Stimulated activated CD4-positive, alpha-beta T cell treated with anti-CD3 and anti-CD28 coated beads, TNF-alpha, amount 100 ng/mL, for 4 hours (primary cell): ENCODE measurements around the gene AMOTL2.

ENCODE experiments used
- DNase-seq, 3 experiments: peaks; one replicate each; pipeline ENCODE4 v3.0.0-alpha.2; 2020; ENCODE audit warnings: low read depth in 3 of 3

The AMOTL2 gene

DNA sequence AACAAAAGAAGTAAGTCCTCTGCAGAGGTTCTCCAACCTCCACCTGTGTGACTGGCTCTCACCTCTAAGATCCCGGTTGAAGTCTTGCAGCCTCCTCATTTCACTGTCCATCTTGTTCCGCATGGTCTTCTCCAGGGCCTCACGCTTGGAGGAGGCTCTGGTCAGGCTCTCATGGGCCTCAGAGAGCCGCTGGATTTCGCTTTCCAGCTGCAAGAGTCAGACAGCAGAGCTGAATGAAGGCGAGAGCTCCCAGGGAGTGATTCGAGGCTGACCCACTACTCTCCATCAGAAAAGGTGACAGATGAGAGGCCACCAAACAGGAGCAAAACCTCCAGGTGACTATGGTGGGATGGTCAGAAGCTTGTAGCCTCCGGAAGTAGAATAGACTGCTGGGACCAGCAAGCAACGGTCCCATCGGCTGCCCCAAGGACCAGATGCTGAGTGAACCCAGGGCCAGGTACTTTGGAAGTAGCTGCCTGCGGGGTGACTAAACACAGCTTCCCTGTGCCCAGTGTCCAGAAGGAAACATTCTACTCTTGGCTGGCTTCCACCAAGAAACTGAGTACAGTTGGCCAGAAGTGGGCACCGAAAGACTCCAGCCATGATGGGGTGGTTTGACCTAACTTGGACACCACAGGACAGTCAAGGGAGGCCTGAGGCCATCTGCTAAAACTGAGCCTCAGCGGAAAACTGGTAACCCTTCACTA lies 7.9 kb downstream of the AMOTL2 start:
- DNase-seq, result no peak

DNA sequence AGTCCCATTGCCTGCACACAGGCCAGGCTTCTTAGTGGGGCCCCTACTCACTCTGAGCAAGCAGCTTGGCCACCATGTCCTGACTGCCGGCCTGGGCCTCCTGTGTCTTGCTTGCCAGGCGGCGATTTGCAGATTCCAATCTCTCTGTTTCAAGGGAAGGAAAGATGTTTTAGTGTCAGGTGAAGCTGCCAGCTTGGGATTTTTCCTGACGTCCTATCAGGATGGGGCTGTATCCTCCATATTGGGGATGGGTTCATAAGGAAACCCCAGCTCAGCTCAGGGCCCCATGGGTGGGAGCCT lies 8.5 kb downstream of the AMOTL2 start:
- DNase-seq, result no peak

DNA sequence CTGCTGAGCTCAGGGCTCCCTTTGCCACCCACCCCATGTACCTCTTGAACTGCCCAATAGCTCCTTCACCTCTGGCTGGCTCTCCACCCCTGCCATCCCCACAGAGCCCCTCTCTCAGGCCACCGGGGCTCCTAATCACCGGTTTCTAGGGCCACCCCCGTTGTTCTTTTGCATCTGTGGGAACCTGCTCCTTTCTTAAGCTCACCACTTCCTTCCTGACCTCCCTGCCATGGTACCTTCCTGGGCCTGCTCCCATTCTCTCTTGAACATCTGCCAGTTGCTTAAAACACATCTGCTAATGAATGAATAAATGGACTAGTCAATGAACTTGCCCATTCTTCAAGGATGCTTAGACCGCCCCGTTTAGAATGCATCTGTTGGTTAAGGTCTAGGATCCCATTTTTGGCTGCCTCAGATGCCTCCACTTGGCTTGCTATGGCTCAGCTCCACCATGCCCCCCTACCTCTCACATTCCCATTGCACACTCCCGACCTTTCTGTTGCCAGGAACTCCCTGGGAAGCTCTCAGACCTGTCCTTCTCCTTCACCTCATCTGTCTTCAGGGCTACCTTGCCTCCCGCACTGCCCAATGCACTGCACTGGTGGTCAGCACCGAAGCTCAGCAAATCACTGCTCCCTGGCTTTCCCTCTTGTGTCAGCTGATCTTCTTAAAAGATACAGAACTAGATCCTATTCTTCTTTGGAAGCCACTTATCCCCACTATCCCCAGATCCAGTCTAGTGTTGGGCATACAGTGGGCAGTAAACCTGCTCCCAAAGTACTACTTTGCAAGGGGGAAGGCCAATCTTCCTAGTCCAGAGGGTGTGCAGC lies 9.1 kb downstream of the AMOTL2 start:
- DNase-seq, result no peak

DNA sequence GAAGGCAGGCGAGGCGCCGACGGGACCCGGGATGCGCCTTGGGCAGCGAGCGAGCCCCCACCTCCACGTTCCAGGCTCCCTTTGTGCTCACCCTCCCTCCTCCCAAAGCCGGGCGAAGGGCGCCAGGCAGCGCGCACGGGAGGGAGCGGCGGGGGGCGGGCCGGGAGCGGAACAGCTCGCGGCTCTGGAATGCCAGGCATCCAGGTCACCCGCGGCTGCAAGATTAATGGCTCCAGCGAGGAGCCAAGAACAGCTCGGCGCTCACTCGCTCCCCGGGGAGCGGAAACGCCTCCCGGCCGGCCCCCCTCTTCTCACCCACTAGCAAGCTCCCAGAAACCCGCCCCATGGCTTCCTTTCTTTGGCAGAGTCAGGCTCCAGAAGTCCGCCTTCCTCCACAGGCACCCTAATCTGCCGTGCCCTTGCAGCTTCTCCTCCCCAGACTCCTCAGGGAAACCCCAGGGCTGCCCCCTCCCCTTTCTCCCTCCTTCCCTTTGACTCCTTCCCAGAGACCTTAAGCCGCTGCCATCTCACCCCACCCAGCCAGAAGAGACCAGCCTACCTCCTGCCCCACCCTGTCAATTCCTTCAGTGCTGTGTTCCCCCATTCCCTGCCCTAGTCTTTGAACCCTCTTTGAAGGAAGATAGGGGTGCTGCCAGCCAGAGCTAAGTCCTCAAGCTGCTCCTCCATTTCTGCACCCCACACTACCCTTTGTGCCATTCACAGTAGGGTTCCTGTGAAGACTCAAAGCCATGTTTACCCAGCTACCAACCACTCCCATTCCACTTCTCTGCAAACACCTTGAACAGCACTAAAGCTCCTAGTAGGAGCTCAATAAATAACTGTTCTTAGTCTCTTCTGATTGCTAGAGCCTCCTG lies 9.9 kb downstream of the AMOTL2 start:
- no peak for DNase-seq

DNA sequence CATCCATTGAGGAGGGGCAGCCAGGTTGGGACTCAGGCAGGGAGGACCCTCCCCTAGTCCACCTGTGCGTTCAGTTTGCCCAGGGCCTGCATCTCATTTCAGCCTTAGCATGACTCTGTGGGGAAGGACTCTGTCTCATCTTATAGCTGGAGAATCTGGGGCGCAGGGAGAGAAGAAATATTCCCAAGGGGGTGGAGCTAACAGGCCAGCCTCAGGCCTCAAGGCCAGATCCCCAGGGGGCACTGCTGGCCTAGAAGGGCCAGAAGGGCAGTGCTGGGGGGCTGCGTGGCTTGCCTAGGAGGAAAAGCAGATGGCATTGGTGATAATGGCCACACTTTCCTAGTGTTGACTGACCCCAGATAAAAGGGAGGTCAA lies 10.9 kb downstream of the AMOTL2 start:
- no peak for DNase-seq

DNA sequence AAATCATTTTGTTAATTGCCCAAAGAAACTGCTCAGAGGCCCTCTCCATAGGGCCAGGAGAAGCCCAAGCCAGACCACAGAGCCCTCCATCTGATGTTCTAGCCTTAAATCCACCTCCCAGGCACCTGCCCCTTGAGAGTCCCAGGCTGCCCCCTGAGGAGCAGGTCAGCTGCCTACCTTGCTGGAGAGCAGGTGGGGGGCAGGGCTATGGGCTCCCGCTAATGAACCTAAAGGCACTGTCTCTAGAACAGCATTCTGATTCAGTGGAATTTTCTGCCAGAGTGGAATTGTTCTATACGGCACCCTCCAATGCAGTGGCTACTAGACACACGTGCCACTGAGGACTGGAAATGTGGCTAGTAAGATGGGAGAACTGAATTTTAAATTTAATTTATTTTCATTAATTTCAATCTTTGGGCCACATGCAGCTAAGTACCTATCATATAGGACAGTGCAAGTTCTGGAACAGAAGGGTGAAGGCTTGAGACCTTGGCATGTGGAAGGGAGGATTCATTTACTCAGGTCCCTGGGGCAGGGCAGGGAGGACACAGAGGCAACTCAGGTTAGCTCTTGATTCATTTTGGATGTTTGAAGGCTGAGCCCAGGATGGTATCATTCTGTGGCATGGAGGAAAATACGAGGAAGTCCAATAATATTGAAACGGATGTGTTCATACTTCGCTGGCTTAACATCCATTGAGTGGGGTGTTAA lies 11.4 kb downstream of the AMOTL2 start:
- no peak for DNase-seq

DNA sequence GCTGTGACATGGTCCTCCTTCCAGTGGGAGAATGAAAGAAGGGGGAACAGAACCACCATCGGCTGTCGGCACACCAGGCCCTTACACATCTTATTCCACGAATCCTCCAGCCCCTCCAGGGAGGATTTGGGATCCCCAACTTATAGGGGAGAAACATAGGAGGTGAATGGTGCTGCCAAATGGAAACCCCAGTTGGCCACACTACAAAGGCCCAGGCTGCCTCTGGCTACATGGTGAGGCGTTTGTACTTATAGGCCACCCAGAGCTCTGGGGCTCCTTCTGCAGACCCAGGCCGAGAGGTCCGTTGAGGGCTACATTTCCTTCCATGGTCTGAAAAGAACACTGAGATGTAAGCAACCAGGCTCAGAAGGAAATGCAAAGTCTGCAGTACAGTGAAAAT lies 12.0 kb downstream of the AMOTL2 start:
- DNase-seq, result no peak

DNA sequence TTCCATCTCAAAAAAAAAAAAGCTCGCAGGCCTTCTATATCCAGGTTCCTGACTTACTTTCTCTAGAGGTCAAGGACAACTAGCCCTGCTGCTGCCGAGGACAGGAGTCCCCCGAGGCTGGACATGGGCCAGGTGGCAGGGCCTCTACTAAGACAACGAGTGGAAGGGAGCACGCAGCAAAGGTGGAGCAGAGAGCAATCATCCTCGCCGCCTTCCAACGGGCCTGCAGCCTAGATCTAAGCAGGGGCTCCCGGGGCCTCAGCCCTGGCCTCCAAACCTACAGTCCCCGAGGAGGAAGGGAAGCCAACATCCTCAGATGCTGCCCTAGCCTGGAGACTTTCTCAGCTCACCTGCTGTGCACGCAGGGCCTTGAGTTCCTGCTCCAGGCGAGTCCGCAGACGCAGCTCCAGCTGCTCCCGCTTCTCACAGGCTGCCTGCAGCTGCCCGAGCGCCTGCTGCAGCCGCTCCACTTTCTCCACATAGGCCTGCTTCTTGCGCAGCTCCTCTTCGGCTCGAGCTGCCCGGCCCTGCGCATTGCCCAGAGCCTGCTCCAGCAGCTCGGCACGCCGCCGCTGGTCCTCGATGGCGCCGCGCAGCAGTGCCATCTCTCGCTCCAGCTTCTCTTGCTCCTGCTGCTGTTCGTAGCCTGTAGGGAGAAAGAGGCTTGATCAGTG lies 12.9 kb downstream of the AMOTL2 start:
- no peak for DNase-seq

DNA sequence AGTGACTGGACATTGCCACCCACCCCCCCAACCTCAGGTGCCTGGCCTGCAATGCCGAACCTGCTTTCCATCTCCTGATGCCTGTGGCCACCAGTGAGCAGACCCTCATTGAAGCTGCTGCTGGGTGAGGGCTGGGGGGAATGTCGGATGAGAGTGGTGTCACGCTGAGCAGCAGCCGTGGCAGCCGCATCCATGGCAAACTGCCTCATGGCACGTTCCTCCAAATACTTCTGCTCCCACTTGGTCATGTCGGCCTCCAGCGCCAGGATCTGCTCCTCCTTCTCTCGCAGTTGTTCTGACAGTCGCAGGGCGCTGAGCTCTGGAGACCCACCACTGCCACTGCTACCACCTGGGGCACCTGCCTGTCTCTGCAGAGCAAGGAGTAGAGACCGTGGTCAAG lies 14.2 kb downstream of the AMOTL2 start:
- no peak for DNase-seq

DNA sequence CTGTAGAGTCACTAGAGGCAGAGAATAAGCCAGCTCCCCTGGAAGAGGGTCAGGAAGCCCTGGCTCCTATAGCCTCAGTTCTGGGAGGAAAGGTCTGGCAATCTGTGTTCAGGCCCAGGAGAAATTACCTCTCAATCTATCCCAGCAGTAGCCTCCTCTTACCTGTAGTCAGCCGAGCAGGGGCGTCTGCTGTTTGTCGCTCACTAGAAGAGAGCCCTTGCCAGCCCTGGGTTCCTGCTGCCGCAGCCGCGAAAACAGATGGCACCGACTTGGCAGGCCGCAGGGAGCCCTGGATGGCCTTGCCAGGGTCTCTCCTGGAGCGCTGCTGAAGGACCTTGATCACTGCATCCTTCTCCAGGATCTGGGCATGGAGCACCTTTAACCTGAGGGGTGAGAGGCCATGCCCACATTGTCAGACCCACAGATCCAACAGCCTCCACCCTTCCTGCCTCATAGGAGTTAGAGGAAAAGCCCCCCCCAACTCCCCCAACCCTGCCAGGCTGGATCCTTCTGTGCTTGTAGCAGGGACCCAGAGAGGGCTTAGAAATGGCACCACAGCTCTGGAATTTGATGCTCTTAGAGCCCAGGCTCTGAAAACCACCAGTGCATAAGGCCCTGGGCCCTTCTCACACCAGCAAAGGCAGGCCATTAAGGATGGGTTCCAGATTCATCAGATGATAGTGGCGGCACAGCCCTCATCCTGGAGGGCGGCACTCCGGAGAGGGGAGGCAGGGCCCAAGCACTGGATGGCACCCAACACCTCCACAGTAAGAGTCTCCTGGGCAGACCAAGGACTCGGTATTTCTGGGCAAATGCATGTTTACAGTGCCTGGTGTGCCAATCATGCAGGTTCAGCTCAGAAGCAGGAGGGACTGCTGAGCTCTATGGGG lies 14.9 kb downstream of the AMOTL2 start:
- no peak for DNase-seq

DNA sequence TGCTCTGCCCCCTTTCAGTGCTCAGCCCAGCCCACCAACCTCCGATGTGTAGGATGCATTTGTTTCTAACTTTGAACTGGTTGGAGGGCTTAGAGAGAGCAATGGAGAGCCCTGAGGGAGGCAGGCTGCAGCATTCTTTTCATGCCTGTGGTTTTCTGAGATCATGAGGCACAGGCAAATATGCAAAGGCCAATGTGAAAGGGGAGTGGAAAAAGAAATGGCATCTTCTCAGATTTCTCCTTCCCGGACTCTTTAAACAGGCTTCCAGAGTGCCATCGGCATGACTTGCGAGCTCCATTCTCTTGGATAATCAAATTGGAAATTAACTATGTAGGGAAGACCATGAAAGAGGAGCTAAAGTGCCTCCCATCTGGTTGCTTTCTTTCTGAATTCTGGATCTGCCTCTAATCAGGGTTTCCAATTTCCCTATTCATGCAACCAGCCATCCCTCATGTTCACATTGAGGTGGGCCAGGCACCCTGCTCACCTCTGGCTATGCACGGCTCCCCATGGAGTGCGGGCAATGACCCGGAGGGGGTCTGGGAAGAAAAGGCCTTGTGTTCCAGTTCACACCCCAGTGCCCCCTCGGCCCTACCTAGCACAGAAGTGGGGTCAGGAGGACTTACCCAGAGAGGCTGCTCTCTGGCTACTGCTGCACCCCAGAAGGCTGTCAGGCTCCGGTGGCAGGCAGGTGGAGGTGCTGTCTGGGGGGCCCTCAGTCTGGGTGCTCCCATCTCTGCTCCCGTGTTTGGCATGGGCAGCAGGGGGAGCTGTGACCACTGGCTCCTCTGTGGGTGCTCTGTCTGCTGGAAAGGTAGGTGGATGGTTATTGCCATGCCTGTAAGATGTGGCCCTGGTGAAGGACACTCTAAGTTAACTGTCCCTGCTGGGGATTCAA lies 16.1 kb downstream of the AMOTL2 start:
- DNase-seq, result no peak

DNA sequence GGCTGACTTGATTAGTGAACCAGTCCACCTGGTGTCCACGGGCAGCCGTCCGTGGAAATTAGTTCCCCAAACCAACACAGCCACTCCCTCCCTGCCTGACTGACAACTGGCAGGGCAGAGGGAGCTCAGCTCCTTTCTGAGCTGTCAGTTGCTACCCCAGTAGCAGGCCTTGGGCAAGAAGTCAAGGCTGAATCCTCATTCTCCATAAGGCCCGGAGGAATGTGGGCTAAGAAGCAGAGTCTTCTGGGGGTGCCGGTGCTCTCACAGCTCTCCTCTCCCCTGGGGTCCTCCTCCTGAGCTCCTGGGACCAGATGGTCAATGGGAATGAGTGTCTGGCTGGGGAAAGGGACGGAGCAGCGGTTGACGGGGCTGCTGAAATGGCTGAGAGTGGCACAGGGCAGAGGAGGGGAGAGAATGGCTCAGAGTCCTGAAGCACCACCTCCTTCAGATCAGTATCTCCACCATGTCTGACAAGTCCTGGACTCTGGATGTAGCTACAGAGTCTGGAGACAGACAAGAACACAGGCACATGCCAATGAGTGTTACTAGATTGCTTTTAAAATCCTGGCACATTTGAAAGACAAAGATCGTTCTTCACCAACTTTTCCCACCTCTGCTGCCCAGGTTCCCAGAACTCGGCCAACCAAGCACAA lies 16.9 kb downstream of the AMOTL2 start:
- no peak for DNase-seq

DNA sequence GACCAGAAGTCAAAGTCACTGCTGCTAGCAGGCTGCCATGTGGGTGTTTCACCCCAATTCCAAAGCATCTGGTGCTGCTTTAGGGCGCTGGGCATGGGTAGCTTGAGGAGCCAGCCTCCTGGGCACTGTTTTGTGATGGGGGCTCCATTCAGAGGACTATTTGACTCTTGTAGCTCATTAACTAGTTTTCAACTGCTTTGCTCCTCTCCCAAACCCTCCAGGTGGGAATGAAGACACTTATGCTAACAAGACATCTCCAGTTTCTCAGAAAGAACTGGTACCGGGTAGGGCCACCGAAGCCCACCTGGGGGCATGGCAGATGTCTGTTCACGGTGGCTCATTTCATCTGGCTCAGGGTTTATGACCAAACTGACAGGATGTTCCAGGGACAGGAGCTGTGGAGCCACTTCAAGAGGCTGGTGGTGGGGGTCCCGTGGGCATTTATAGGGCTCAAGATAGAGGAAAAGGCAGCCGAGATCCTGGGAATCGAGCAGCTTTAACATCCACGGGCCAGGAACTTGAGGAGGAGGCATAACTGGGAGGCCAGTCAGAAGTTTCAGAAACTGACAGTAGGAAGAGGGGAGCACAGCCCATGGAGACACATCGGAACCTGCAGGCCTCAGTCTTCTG lies 17.7 kb downstream of the AMOTL2 start:
- no peak for DNase-seq

DNA sequence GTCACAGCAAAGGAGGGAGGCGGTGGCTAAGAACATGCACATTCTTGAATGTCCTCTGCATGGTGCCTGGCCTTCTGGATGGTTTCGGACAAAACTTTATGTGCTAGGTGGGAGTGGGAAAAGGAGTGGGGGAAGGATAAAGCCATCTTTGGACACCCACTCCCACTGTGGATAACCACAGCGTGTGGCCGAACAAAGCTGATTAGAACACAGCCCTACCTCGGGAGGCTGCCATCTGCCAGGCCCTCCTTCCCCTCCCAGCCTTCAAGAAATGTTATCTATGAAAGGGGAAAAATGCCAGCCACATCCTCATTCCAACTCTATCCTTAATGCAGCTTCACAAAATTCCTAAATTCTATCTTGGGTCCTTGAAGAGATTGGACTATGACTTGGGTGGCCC lies 18.8 kb downstream of the AMOTL2 start:
- DNase-seq, result no peak

DNA sequence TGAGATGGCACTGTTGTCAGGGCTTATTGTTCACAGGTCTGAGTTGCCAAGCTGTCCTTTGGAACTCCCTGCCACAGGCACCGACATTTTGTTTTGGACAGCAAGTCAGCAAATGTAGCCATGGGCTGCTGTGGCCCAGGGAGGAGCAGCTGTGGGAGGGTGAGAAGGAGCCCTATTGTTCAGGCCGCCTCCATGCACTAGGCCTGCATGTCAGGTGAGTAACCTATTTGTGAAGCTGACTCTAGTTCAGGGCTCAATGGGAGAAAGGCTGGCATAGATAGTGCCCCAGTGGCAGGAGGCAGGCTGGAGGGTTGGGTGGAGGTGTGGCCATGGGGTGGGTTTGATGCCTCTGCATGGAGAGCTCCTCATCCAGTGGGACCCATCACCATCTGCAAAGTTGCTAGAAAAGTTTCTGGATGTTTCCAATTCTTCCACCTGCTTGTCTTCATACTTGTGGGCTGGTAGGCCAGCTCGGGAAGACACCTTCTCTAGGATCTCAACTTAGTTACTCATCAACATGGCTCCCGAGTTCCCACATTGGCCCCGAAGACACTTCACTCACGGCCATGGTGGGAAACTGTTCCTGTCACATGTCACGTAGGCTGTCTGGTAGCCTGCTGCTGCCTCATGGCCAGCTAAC lies 19.5 kb downstream of the AMOTL2 start:
- no peak for DNase-seq

DNA sequence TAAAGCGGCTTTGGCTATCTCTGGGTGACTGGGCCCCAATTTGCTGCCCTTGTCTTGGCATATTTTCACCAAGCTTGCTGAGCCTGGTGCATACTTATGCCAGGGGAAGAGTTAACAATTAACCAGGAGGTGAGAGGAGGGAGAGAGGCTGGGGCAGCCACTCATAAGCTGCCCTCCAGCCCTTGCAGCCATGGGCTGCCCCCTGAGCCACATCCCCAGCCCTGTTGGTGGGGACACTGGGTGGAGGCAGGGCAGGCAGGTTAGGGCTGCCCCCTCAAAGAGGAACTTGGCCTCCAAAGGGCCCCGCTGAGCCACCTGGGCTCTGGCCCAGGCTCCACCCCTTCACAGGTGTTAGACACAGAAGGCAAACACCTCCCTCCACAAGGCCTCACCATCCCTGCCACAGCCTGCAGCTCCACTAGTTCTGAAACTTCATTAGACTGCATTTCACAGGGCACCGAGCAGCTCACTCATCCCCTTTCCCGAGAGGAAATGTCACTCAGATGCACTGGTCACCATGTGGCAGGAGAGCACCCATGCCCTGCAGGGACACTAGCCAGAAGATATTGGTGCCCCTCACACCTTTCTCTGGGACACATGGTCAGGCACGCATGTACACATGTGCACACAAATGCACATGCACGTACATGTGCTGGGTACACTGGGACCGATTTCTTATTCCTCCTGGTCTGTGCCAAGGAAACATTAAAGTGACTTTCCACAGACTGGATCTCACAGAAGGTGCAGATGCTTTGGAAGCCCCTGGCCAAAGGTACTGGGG lies 20.2 kb downstream of the AMOTL2 start:
- DNase-seq, result no peak

DNA sequence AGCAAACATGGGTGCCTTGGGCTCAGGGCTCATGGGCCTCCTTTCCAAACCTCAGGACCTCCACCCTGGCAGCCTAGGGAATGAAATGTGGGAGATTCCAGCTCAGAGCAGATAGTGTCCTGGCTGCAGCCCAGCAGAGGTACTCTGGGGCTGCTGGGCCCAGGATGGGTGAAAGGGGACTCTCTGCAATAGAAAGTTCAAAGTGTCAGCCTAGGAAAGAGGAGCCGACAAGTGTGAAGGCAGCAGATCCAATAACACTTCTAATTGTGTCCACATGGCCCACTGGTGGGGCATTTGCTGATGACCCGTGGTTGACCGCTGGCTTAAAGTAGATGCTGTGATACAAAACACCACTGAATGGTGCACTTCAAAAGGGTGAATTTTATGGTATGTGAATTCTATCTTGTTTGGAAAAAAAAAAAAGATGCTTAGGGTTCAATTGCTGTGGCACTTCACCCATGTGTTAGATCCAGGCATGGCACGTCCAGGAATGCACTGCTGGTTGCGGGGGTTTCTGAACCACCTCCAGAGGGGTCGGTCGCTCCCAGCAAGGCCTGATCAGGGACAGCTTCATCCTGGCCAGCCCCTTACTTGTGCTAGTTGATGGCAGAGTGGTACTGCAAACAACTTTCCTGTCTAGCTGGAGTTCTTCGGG lies 20.9 kb downstream of the AMOTL2 start:
- no peak for DNase-seq
